Stimulated activated naive CD8-positive, alpha-beta T cell treated with anti-CD3 and anti-CD28 coated beads, Interleukin-15, Interleukin-2, amounts not matched to agents 100 ng/mL and 50 ng/mL, for 24 hours (primary cell): ENCODE data around the gene ZFYVE19.

Experiments
- H3K27ac Mint-ChIP-seq: one replicate; pipeline ENCODE4 v1.8.0; 2021; ENCODE audit warnings: mild to moderate bottlenecking, mixed read lengths
- H3K27me3 Mint-ChIP-seq: one replicate; pipeline ENCODE4 v1.8.0; 2021; ENCODE audit warnings: mixed read lengths
- H3K36me3 Mint-ChIP-seq: one replicate; pipeline ENCODE4 v1.8.0; 2021; ENCODE audit warnings: low read depth, mixed read lengths
- H3K4me1 Mint-ChIP-seq: one replicate; pipeline ENCODE4 v1.8.0; 2021; ENCODE audit warnings: low read depth, mixed read lengths
- H3K4me3 Mint-ChIP-seq: one replicate; pipeline ENCODE4 v1.8.0; 2021; ENCODE audit warnings: mild to moderate bottlenecking, mixed read lengths
- H3K9me3 Mint-ChIP-seq: one replicate; pipeline ENCODE4 v1.8.0; 2021; ENCODE audit warnings: mixed read lengths

The ZFYVE19 gene

GRCh38 chr15:40792394-40792793 lies 14.5 kb upstream of the ZFYVE19 start:
- no peak overlapping the region for H3K4me3 Mint-ChIP-seq
- H3K27ac Mint-ChIP-seq = no peak overlapping the region
- H3K9me3 Mint-ChIP-seq = no peaks in the 10 kb centered on the region
- peaks cover 38% of the 10 kb centered on the region for H3K4me1 Mint-ChIP-seq
- no peaks in the 10 kb centered on the region for H3K27me3 Mint-ChIP-seq
- peaks cover 26% of the 10 kb centered on the region for H3K36me3 Mint-ChIP-seq

GRCh38 chr15:40793216-40793989 lies 13.5 kb upstream of the ZFYVE19 start:
- Mint-ChIP-seq H3K4me3 (no peak overlapping the region), H3K27me3 (no peaks in the 10 kb centered on the region), H3K4me1 (peaks cover 37% of the 10 kb centered on the region), H3K27ac (peak overlapping the region; percentile 7), H3K9me3 (no peaks in the 10 kb centered on the region), H3K36me3 (peaks cover 26% of the 10 kb centered on the region)

- H3K36me3 Mint-ChIP-seq = peaks cover 41% of the 10 kb centered on the region
Observed at GRCh38 chr15:40796041-40796440, 10.8 kb upstream of the ZFYVE19 start.

GRCh38 chr15:40796512-40796911 lies 10.4 kb upstream of the ZFYVE19 start:
- Mint-ChIP-seq H3K4me1 (peaks cover 39% of the 10 kb centered on the region), H3K27ac (no peak overlapping the region), H3K36me3 (peaks cover 44% of the 10 kb centered on the region), H3K9me3 (no peaks in the 10 kb centered on the region), H3K4me3 (no peak overlapping the region), H3K27me3 (no peaks in the 10 kb centered on the region)

More at GRCh38 chr15:40796041-40796440, 10.8 kb upstream of the ZFYVE19 start:
- no peak overlapping the region for H3K27ac Mint-ChIP-seq
- no peak overlapping the region for H3K4me3 Mint-ChIP-seq
- no peaks in the 10 kb centered on the region for H3K9me3 Mint-ChIP-seq
- H3K4me1 Mint-ChIP-seq = peaks cover 39% of the 10 kb centered on the region
- H3K27me3 Mint-ChIP-seq = no peaks in the 10 kb centered on the region

GRCh38 chr15:40799523-40799922 lies 7.4 kb upstream of the ZFYVE19 start:
- H3K36me3 Mint-ChIP-seq = peaks cover 31% of the 10 kb centered on the region
- H3K4me1 Mint-ChIP-seq = peaks cover 32% of the 10 kb centered on the region
- no peaks in the 10 kb centered on the region for H3K27me3 Mint-ChIP-seq
- H3K9me3 Mint-ChIP-seq = no peaks in the 10 kb centered on the region
- H3K4me3 Mint-ChIP-seq = no peak overlapping the region
- no peak overlapping the region for H3K27ac Mint-ChIP-seq

GRCh38 chr15:40803076-40803475 lies 3.8 kb upstream of the ZFYVE19 start:
- H3K4me1 Mint-ChIP-seq = peaks cover 25% of the 10 kb centered on the region

GRCh38 chr15:40803688-40804087 lies 3.2 kb upstream of the ZFYVE19 start:
- Mint-ChIP-seq H3K4me3 (no peak overlapping the region), H3K4me1 (peaks cover 25% of the 10 kb centered on the region), H3K9me3 (no peaks in the 10 kb centered on the region), H3K27ac (no peak overlapping the region), H3K27me3 (no peaks in the 10 kb centered on the region), H3K36me3 (peaks cover 26% of the 10 kb centered on the region)

More at GRCh38 chr15:40803076-40803475, 3.8 kb upstream of the ZFYVE19 start:
- Mint-ChIP-seq H3K4me3 (no peak overlapping the region), H3K9me3 (no peaks in the 10 kb centered on the region), H3K27ac (no peak overlapping the region), H3K36me3 (peaks cover 26% of the 10 kb centered on the region), H3K27me3 (no peaks in the 10 kb centered on the region)

GRCh38 chr15:40806672-40807027 lies 239 bp upstream of the ZFYVE19 start:
- peaks cover 7% of the 10 kb centered on the region for H3K36me3 Mint-ChIP-seq
- H3K4me3 Mint-ChIP-seq = peak overlapping the region; percentile 90
- no peaks in the 10 kb centered on the region for H3K27me3 Mint-ChIP-seq
- no peaks in the 10 kb centered on the region for H3K9me3 Mint-ChIP-seq
- H3K27ac Mint-ChIP-seq = peak overlapping the region; percentile 92
- H3K4me1 Mint-ChIP-seq = peaks cover 20% of the 10 kb centered on the region

- Mint-ChIP-seq H3K9me3 (no peaks in the 10 kb centered on the region), H3K4me1 (peaks cover 17% of the 10 kb centered on the region), H3K27ac (peak overlapping the region; percentile 45), H3K27me3 (no peaks in the 10 kb centered on the region), H3K4me3 (peak overlapping the region; percentile 90), H3K36me3 (peaks cover 8% of the 10 kb centered on the region)
Observed at GRCh38 chr15:40807888-40808461, 1.1 kb downstream of the ZFYVE19 start.

- Mint-ChIP-seq H3K36me3 (peaks cover 8% of the 10 kb centered on the region), H3K4me1 (peaks cover 17% of the 10 kb centered on the region), H3K27me3 (no peaks in the 10 kb centered on the region), H3K27ac (no peak overlapping the region), H3K4me3 (no peak overlapping the region), H3K9me3 (no peaks in the 10 kb centered on the region)
Observed at GRCh38 chr15:40808861-40809450, 2.1 kb downstream of the ZFYVE19 start.

GRCh38 chr15:40812721-40813425 lies 6.0 kb downstream of the ZFYVE19 start:
- Mint-ChIP-seq H3K27me3 (no peaks in the 10 kb centered on the region), H3K9me3 (no peaks in the 10 kb centered on the region), H3K4me3 (no peak overlapping the region), H3K4me1 (peaks cover 8% of the 10 kb centered on the region), H3K36me3 (peaks cover 12% of the 10 kb centered on the region), H3K27ac (no peak overlapping the region)

GRCh38 chr15:40815042-40815698 lies 8.3 kb downstream of the ZFYVE19 start:
- no peaks in the 10 kb centered on the region for H3K4me1 Mint-ChIP-seq
- peaks cover 12% of the 10 kb centered on the region for H3K36me3 Mint-ChIP-seq
- no peaks in the 10 kb centered on the region for H3K9me3 Mint-ChIP-seq
- H3K4me3 Mint-ChIP-seq = no peak overlapping the region
- H3K27me3 Mint-ChIP-seq = no peaks in the 10 kb centered on the region
- H3K27ac Mint-ChIP-seq = no peak overlapping the region

GRCh38 chr15:40819048-40819447 lies 12.2 kb downstream of the ZFYVE19 start:
- H3K36me3 Mint-ChIP-seq = peaks cover 8% of the 10 kb centered on the region

GRCh38 chr15:40821195-40821594 lies 14.3 kb downstream of the ZFYVE19 start:
- Mint-ChIP-seq H3K27ac (no peak overlapping the region), H3K36me3 (no peaks in the 10 kb centered on the region), H3K4me3 (no peak overlapping the region), H3K4me1 (no peaks in the 10 kb centered on the region), H3K27me3 (no peaks in the 10 kb centered on the region), H3K9me3 (no peaks in the 10 kb centered on the region)

More at GRCh38 chr15:40819048-40819447, 12.2 kb downstream of the ZFYVE19 start:
- Mint-ChIP-seq H3K9me3 (no peaks in the 10 kb centered on the region), H3K27ac (no peak overlapping the region), H3K4me3 (no peak overlapping the region), H3K4me1 (no peaks in the 10 kb centered on the region), H3K27me3 (no peaks in the 10 kb centered on the region)
